Spleen (tissue), 11 donors: Measurements from ENCODE around the gene SLC9A4. TPM values are rescaled to one million over a fixed set of nuclear protein-coding genes. Genes with fewer than 3 reads are reported as not detected.

Experiments
- DNase-seq: peaks from one replicate; pipeline ENCODE4 v3.0.0-alpha.2; 2020
- H3K27ac ChIP-seq, 8 donors: fragments of 200-600 bp; sonication (generic) in 7 of 8; 1 replicate in 4 of 8; 2 replicates in 4 of 8; pipeline versions ENCODE4 v1.5.0 to v1.8.0; 2016 to 2021; ENCODE audit warnings: inconsistent platforms in 4 of 8, mild to moderate bottlenecking in 4 of 8, moderate library complexity in 1 of 8
- H3K27me3 ChIP-seq, 7 donors: fragments of 200-600 bp; sonication (generic) in 6 of 7; replicated peaks in 1 of 7; 1 replicate in 4 of 7; 2 replicates in 3 of 7; pipeline versions ENCODE4 v1.5.0 to v1.8.0; 2016 to 2021; ENCODE audit warnings: inconsistent platforms in 3 of 7, mild to moderate bottlenecking in 1 of 7
- H3K36me3 ChIP-seq, 6 donors: fragments of 200-600 bp; sonication (generic) in 5 of 6; 1 replicate in 4 of 6; 2 replicates in 2 of 6; pipeline versions ENCODE4 v1.5.0 to v1.8.0; 2016 to 2021; ENCODE audit warnings: inconsistent platforms in 2 of 6
- H3K4me1 ChIP-seq, 6 donors: fragments of 200-600 bp; sonication (generic) in 5 of 6; 1 replicate in 3 of 6; 2 replicates in 3 of 6; pipeline versions ENCODE4 v1.5.0 to v1.8.0; 2016 to 2021; ENCODE audit warnings: inconsistent platforms in 3 of 6
- H3K4me3 ChIP-seq, 8 donors: fragments of 200-600 bp; sonication (generic) in 7 of 8; 1 replicate in 4 of 8; 2 replicates in 4 of 8; pipeline versions ENCODE4 v1.5.0 to v1.8.0; 2016 to 2021; ENCODE audit warnings: inconsistent platforms in 4 of 8, mild to moderate bottlenecking in 4 of 8, moderate library complexity in 2 of 8
- H3K9me3 ChIP-seq, 8 donors: fragments of 200-600 bp; sonication (generic) in 7 of 8; 1 replicate in 4 of 8; 2 replicates in 4 of 8; pipeline versions ENCODE4 v1.5.0 to v1.8.0; 2016 to 2021; ENCODE audit warnings: inconsistent platforms in 4 of 8
- POLR2A ChIP-seq, 3 donors: fragments of 450-650 bp; IDR thresholded peaks; one replicate each; pipeline ENCODE4 v1.5.1; 2017; ENCODE audit warnings: antibody characterized with exemption in 3 of 3, mild to moderate bottlenecking in 1 of 3
- POLR2AphosphoS5 ChIP-seq, 3 donors: sonication (generic); formaldehyde crosslinking; IDR thresholded peaks; one replicate each; pipeline ENCODE4 v1.5.1; 2017; ENCODE audit warnings: antibody characterized with exemption in 3 of 3
- WGBS, 5 donors: extraction: QIAGEN DNeasy Blood & Tissue Kit in 3 of 5; methylation state at CpG; one replicate each; pipeline versions ENCODE4 v1.1.5 to v1.1.7; 2013 to 2018; 5-methylcytosine and 5-hydroxymethylcytosine counted together
- intact Hi-C: fragments of 100-400 bp; cut with DNase I; formaldehyde crosslinking; loops from one replicate; pipeline ENCODE4 v1.15.0; 2023; ENCODE audit warnings: low total_unique reads
- polyA plus RNA-seq, 3 donors: library from polyadenylated mRNA; stranded (reverse); fragments of 200-250 nt; gene quantifications; one replicate each; pipeline ENCODE4 v1.2.1, GENCODE V29; 2013
- total RNA-seq, 7 donors: library from RNA; depleted of rRNA in 3 of 7; stranded (reverse); fragments of >200 nt in 3 of 7; fragmentation: NEBNext Ultra II Directional in 4 of 7; extraction: Animal tissue kit (Norgen Biotek cat#: 25700) in 4 of 7; gene quantifications; one replicate each; pipeline versions ENCODE4 v1.1.0 to v1.2.1, GENCODE V29; 2016 to 2021
- TF ChIP-seq, protein P1 (sequence below), 11 experiments: fragments of 200-600 bp in 7 of 11; fragments of 450-650 bp in 4 of 11; sonication (generic) in 4 of 11; IDR thresholded peaks in 8 of 11; conservative IDR thresholded peaks in 3 of 11; 1 replicate in 7 of 11; 2 replicates in 4 of 11; pipeline versions ENCODE4 v1.4.0 to v1.8.0; 2016 to 2021; ENCODE audit warnings: antibody characterized with exemption in 11 of 11, inconsistent platforms in 4 of 11, mild to moderate bottlenecking in 1 of 11
- donor health status: healthy with polysubstance abuse.
- donor health status: DM: no; HTN: no; CAD: no; lungs with moderate emphysema.
- donor health status: DM: no; HTN: no; CAD: no.
- donor health status: Bipolar disorder and iron deficiency.
- donor health status: healthy.
- donor health status: DM: no; HTN: no; CAD: no.
- donor health status: DM: yes; HTN: yes; CAD: no.

The SLC9A4 gene
- total and polyA plus RNA-seq, 10 donors = 0.10 TPM; not detected in 9

DNA sequence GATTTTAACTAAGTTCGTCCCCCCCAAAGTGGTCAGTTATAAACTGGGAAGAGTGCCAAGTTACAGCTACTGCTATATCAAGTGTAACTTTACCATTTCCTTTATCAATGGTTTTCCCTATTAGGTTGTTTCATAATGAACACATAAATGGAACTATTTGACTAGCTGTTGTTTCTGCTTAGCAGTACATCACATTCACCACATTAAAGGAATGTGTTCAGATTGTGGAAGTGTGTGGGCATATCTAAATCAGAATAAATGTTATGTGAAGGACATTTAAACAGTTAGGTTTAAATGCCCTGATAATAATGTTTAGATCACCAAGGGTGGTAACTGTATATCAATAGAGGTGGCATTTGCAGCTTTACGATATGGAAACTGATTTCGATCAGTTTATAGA lies 45.1 kb downstream of the SLC9A4 start:
- intact Hi-C loops = no loop called here

DNA sequence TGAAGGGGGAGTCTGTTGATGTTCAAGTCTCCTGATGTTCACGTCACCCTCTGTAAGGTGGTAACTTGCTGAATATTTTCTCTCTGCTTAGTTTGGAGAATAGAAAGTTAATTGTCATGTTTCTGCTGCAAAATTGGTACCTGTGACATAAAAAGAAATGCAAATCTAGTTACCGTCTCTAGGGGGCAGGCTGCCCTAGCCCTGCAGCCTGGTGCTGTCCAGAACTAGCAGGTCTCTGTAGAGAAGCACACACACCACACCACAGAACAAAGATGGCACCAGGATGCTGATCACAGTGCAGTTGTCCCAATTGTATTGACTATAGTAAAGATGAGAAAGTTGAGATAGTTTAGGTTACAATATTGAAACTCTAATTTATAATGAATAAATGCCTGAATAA lies 47.0 kb downstream of the SLC9A4 start:
- Histone ChIP-seq H3K27me3 (no peaks in the 10 kb centered on the region), H3K4me1 (no peaks in the 10 kb centered on the region), H3K4me3 (no peak overlapping the region), H3K27ac (no peak overlapping the region), H3K9me3 (no peaks in the 10 kb centered on the region), H3K36me3 (no peaks in the 10 kb centered on the region)
- 18 to 37% (median 29%) methylated on average over 2 of the region's 2 CpGs for WGBS, 5 donors
- DNase-seq = no peak
- intact Hi-C loops = no loop called here
- TF ChIP-seq POLR2AphosphoS5 (IDR thresholded peaks at IDR 0.05) = no peak
- TF ChIP-seq, protein P1, sequence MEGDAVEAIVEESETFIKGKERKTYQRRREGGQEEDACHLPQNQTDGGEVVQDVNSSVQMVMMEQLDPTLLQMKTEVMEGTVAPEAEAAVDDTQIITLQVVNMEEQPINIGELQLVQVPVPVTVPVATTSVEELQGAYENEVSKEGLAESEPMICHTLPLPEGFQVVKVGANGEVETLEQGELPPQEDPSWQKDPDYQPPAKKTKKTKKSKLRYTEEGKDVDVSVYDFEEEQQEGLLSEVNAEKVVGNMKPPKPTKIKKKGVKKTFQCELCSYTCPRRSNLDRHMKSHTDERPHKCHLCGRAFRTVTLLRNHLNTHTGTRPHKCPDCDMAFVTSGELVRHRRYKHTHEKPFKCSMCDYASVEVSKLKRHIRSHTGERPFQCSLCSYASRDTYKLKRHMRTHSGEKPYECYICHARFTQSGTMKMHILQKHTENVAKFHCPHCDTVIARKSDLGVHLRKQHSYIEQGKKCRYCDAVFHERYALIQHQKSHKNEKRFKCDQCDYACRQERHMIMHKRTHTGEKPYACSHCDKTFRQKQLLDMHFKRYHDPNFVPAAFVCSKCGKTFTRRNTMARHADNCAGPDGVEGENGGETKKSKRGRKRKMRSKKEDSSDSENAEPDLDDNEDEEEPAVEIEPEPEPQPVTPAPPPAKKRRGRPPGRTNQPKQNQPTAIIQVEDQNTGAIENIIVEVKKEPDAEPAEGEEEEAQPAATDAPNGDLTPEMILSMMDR (IDR thresholded peaks at IDR 0.05 in 8 of 11, conservative IDR thresholded peaks at IDR 0.05 in 3 of 11) = peak in 7 of 11 experiments; percentile 9 to 53 (median 44)

More for the DNA sequence above, 45.1 kb downstream of the SLC9A4 start:
- Histone ChIP-seq H3K9me3 (no peaks in the 10 kb centered on the region), H3K27me3 (no peaks in the 10 kb centered on the region), H3K4me3 (no peak overlapping the region), H3K27ac (no peak overlapping the region), H3K36me3 (no peaks in the 10 kb centered on the region), H3K4me1 (no peaks in the 10 kb centered on the region)
- 85 to 88% (median 86%) methylated on average over 3 of the region's 3 CpGs for WGBS, 5 donors
- DNase-seq = no peak
- TF ChIP-seq POLR2AphosphoS5 (IDR thresholded peaks at IDR 0.05) (no peak), POLR2A (IDR thresholded peaks at IDR 0.05) (no peak)
- TF ChIP-seq, protein P1 (IDR thresholded peaks at IDR 0.05 in 8 of 11, conservative IDR thresholded peaks at IDR 0.05 in 3 of 11) = no peak

DNA sequence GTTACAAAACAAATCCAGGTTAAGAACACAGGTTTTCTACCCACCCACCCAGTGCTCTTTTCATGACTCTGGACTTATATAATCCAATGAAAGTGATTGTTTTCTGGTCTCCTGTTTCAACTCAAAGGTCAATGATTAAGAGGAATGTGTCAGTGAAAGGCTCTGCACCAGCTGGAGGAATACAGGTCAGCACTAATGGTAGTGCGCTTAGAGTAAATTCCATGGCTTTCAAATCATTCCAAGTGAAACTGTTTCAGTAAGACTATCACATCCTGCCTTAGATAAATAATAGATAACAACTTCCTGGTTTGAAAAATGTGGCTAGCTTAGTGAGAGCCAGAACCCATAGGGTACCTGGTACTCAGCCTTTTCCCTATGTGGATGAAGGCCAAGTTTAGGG lies 47.8 kb downstream of the SLC9A4 start:
- H3K4me1 ChIP-seq = no peaks in the 10 kb centered on the region
- no peaks in the 10 kb centered on the region for H3K27me3 ChIP-seq
- 75 to 88% (median 80%) methylated on average over 1 of the region's 1 CpG for WGBS, 5 donors
- no peak overlapping the region for H3K4me3 ChIP-seq
- no peak overlapping the region for H3K27ac ChIP-seq
- TF ChIP-seq POLR2A (IDR thresholded peaks at IDR 0.05) (no peak), POLR2AphosphoS5 (IDR thresholded peaks at IDR 0.05) (no peak)
- TF ChIP-seq, protein P1 (IDR thresholded peaks at IDR 0.05 in 8 of 11, conservative IDR thresholded peaks at IDR 0.05 in 3 of 11) = no peak
- DNase-seq = no peak
- no peaks in the 10 kb centered on the region for H3K9me3 ChIP-seq
- H3K36me3 ChIP-seq = no peaks in the 10 kb centered on the region
- intact Hi-C loops = no loop called here

DNA sequence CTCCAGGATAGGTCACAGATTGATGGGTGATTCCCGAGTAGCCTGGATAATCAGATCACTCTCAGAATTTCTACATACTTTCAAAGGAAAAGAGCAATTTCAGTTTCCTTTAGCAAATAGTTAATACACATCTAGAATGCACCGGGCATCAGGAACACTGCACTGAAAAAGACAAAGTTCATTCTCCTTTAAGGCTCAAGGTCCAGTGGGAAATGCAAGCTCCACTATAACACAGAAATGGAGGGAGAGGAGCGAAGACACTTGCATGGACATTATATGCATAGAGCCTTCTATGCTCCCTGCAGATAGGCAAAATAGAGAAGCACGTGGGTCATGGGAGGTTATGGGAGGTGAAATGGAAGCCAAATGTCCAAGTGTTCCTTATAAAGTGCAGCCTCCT lies 49.1 kb downstream of the SLC9A4 start:
- H3K4me3 ChIP-seq = no peak overlapping the region
- H3K4me1 ChIP-seq = no peaks in the 10 kb centered on the region
- H3K36me3 ChIP-seq = no peaks in the 10 kb centered on the region
- no peaks in the 10 kb centered on the region for H3K27me3 ChIP-seq
- WGBS, 5 donors = 75 to 88% (median 86%) methylated on average over 4 of the region's 4 CpGs
- intact Hi-C loops = no loop called here
- TF ChIP-seq POLR2A (IDR thresholded peaks at IDR 0.05) (no peak), POLR2AphosphoS5 (IDR thresholded peaks at IDR 0.05) (no peak)
- TF ChIP-seq, protein P1 (IDR thresholded peaks at IDR 0.05 in 8 of 11, conservative IDR thresholded peaks at IDR 0.05 in 3 of 11) = no peak
- DNase-seq = no peak
- no peaks in the 10 kb centered on the region for H3K9me3 ChIP-seq
- no peak overlapping the region for H3K27ac ChIP-seq
